GM12892 (cell line): ENCODE data around the gene HCCS.

Source experiments
- POLR2A ChIP-seq: IDR thresholded peaks from 2 replicates; pipeline ENCODE4 v1.6.1; 2011; ENCODE audit warnings: low read depth, low read length, control low read depth
- POLR2AphosphoS5 ChIP-seq: IDR thresholded peaks from 2 replicates; pipeline ENCODE4 v1.6.1; 2011; ENCODE audit warnings: low read depth, low read length, control low read depth
- TAF1 ChIP-seq: IDR thresholded peaks from 2 replicates; pipeline ENCODE4 v1.6.1; 2011; ENCODE audit warnings: low read depth, mild to moderate bottlenecking, control low read depth, low read length, borderline replicate concordance

DNA sequence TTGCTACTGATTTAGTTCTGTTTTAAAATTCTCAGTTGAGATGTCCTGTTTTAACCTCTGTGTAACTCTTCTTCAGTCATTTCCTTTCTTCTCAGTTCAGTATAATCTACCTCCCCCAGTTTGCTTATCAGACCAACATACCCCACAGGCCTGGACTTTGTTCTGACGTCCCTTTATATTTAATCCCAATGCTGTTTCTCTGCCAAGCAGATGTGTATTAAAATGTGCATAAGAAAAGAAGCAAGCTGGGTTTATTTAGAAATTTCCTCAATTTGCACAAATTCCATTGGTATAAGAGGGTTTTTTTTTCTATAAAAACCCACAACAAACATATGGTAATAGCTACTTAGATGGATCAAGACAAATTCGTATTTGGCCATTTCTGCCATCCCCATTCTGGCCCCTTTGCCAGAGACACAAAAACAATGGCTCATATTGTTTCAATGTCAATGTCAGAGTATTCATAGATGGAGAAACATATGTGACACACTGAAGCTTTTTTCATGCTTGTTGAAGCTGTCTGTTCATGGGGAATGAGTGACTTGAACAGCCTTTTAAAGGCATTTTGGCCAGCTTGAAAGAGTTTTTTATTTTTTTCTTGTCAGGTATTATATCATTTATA, 24.5 kb downstream of the HCCS start:
- TF ChIP-seq POLR2A (no peak), POLR2AphosphoS5 (no peak), TAF1 (no peak)
